Activated CD4-positive, CD25-positive, alpha-beta regulatory T cell treated with anti-CD3 and anti-CD28 coated beads, Interleukin-2, amount 50 U/mL, for 24 hours (primary cell): ENCODE measurements around the gene PTX3.

Experiments
- ATAC-seq, 2 donors: fragments of 150-1000 bp; cut with Tn5 transposase; one replicate each; pipeline ENCODE4 v1.10.0; 2021; ENCODE audit warnings: mild to moderate bottlenecking in 1 of 2, moderate library complexity in 1 of 2

The PTX3 gene

DNA sequence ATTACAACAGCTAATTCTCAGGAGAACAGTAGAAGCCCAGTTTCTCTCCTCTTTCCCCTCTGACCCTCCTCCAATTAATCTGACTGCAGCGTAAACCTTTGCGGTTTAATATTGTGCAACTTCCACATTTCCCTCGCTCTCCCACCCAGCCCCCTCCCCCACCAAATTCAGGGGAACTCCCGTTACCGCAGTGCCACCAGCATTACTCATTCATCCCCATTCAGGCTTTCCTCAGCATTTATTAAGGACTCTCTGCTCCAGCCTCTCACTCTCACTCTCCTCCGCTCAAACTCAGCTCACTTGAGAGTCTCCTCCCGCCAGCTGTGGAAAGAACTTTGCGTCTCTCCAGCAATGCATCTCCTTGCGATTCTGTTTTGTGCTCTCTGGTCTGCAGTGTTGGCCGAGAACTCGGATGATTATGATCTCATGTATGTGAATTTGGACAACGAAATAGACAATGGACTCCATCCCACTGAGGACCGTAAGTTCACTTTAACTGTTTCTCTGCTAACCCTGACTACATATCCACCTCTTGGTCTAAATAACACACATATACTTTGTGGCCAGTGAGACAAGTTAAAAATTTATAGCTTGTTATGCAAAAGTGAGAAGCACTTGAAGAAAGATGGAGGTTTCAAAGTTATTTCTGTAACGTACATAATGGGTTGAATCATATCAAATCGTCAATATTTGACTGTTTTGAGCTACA, at the start of gene PTX3:
PTX3 (plus strand) TSS at position 268 of the 709 bp plus-strand sequence; CDS start at position 352, 84 bp downstream.
- no peak for ATAC-seq

DNA sequence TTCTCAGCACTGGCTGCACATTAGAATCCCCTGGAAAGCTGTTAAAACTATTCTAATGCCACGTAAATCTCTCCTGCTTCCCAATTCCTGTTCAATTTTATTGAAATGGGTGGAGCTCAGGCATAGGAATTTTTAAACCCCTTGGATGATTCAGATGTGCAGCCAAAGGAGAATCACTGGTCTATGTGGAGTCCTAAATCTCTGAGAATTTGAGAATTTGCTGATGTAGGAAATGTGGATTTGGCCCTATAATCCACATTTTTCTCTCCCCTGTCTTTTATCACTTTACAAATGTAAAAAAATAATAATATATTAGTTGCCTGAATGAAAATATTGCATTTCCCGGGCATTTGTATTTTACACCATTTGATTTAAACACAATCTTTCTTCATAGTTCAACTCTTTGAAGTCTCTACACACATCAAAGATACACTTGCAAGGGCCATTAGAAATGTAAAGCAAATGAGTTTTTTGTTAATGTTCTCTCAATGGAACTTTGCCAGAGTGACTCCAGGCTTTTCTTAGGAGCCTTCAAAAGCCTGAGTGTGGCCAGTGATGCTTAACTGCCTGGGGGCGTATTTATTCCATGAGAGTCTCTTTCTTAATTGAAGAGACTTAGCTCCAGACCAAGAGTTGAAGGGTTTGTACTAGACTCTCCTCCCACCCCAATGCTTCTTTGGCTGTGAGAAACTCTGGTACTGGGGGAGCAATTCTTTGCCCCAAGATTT, 48.8 kb upstream of the PTX3 start:
- ATAC-seq: no peak

DNA sequence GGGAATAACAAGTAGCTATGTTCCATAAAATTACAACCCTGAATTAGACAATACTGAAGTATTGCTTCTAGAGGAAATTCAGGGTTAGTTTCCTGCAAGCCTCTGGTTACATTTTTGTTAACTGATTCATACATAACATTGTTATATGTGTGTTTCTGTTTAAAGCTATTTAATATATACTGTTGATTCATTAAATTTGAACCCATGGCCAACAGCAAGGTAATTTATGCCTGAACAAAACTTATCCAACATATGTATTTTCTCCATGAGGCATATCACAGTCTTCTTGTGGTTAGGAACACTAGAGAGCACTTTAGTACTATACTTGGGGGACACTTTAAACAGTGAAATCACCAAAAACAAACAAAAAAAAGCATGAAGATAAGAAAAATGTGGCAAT, 47.7 kb upstream of the PTX3 start:
- no peak for ATAC-seq

DNA sequence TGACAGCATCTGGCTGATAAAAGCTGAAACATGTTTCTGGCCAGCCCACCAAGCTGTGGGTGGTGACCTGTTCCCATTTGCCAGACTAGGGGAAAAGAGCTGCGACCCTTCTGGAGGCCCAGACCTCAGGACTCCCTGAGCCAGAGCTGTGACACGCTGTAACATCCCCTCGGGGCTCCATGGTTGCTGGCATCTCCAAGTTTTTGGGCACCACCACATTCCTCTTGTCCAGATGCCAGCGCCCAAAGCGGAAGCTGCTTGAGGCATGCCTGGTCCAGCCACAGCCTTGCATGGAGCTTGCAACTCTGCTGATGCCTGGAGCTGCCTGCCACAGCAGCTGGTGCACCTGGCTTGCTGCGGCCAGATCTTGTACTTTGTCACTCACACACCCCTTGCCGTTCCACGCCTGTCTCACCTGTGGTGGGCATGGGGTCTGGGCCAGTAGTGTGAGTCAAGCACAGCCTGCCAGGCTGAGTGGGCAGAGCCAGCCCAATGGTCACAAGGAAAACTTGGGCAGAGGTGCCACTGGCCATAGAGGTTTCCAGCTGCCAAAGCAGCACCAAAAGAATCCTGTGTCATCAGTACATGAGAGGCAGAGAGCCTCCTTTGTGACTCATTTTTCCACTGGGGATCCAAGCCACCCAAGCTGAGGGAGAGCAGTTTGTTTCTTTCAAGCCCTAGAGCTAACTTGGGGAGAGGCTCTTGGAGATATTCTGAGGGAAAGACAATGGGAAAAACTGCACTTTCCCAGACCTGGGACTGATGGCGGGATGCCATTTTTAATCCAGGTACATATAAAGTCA, 45.7 kb upstream of the PTX3 start:
- ATAC-seq: no peak

DNA sequence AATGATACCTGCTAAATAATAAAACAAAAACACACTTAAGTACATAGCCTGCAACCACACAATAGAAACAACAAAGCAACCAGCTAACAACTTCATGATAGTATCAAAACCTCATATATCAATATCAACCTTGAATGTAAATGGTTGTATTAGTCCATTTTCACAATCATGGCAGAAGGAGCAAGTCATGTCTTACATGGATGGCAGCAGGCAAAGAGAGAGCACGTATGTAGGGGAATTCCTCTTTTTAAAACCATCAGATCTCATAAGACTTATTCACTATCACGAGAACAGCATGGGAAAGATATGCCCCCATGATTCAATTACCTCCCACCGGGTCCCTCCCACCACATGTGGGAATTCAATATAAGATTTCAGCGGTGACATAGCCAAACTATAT, 44.5 kb upstream of the PTX3 start:
- ATAC-seq: no peak

DNA sequence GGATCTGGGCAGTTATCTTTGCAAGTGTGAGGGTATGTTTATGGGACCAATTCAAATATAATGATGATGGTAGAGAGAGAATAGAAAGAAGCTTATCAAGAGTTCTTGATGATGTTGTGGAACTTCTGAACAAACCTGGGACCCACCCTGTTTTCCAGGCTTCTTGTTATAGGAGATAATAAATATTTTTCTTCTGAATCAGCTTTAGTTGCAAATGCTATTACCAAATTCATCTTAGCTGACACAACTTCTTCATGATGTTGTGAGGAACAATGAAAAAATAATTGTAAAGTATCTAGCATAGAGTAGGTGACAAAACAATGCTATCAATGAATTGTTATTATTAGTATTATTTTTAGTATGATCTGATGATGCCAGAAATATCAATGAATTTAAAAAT, 43.5 kb upstream of the PTX3 start:
- ATAC-seq: no peak

DNA sequence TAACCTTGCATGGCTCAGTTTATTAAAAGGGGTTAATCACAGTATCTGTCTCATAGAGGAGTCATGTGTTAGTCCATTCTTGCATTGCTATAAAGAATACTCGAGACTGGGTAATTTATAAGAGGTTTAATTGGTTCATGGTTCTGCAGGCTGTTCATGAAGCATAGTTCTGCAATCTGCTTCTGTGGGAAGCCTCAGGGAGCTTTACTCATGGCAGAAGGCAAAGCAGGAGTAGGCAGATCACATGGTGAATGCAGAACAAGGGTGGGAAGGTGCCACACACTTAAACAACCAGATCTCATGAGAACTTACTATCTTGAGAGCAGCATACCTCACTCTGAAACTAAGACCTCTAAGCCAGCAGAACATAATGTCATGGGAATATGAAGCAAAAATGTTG, 42.2 kb upstream of the PTX3 start:
- no peak for ATAC-seq

DNA sequence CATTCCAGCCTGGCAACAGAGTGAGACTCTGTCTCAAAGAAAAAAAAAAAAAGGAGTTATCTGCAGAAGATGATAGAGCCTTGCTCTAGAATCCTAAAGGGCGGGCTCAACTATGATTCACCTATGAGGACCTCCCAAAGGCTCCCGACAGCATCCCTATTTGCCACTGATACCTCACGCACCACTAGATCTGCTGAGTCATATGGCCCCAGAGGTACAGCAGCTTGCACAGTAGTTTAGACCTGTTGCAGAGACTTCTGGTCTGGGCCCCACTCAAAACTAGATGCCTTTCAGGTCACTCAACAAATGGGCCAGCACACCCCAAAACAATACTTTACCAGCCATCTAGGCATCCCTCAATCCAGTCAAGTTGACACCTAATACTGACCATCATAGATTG, 38.1 kb upstream of the PTX3 start:
- no peak for ATAC-seq

DNA sequence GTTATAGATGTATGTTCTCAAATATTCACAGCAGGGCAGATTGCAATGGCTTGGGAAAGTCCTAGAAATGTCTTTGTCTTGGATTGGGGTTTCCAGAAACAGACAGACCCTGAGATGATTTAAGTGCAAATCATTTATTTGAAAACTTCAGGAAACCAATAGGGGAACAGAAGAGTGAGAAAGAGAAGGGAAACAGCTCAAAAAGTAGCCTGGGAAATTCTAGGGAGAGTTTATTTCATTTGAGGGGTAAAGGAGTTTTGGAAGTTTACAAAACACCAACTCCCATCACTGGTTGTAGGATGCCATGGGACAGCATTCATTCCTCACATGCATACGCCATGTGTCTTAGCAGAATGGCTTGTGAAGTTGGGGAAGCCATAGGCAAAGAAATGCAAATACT, 32.3 kb upstream of the PTX3 start:
- no peak for ATAC-seq

DNA sequence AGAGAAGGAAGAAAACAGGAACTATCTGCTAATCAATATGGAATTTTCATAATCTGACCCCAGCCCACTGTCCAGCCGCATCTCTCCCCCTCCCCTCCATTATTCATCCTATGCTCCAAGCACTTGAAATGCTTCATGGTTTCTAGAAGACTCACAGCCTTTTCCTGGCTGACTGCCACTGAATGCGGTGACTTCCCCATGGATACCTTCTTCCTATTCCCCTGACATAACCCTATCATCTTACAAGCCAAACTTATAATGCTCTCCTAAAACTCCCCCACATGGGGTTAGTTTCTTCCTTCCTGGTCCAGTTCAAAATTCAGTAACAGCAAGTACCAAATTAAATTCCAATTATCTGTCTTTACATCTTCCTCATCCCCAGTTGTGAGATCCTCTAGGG, 31.2 kb upstream of the PTX3 start:
- no peak for ATAC-seq

DNA sequence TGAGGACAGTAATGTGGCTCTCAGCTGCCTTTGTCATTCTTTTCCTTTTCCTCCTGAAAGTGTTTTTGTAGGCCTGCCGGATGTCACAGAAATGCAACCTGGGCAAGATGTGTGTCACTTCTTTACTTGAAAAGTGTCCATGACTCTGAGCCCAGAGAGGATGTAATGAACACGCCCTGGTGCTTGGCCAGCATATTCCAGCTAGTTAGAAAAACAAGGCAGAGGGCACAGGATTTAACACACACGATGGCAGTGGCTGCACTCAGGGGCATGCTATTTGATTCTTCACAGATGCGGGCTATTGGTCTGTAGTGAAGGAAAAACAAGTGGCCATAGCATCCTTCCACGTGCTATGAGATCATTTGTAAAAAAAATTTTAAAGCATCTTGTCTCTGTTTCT, 30.3 kb upstream of the PTX3 start:
- ATAC-seq: no peak

DNA sequence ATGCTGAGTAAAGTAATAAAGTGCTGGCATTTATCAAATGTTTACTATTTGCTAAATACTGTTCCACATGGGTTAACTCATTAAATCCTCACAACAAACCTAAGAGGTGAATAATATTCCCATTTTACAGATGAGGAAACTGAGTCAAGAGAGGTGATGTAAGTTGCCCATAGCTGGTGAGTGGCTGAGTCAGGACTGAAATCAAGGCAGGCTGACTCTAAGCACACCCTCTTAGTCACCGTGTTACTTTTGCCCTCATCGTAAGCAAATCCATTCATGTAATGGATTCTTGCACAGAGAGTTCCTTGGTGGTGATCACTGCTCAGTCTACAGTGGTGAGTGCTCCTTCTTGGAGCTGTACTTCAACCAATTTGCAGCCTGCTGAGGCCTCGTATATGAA, 28.9 kb upstream of the PTX3 start:
- ATAC-seq: no peak

DNA sequence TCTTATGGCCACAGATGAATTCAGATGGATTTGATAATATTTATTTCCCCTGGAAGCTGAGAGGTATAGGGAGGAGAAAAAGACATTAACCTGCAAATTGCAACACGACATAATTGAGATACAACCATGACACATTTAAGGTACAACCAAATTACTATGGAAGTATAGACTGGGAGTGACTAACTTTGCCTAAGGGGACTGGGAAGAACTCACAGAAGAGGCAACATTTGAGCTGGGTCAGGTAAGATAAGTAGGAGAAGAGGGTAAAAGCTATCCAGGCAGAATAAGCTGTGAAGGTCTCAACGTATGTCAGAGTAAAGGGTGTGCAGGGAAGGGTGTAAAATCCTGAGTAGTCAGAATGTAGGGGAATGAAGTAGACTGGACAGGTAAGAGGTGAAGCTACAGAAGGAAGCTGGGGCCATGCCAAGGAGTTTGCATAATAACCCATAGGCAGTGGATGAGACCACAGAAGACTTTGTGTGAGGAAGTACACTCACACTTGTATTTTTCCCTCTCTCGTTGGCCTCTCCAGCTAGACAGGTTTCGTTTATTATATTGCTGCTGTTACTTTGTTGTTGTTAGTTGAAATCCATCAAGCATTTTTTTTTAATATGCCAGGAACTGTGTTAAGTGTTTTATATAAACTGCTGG, 28.0 kb upstream of the PTX3 start:
- no peak for ATAC-seq

DNA sequence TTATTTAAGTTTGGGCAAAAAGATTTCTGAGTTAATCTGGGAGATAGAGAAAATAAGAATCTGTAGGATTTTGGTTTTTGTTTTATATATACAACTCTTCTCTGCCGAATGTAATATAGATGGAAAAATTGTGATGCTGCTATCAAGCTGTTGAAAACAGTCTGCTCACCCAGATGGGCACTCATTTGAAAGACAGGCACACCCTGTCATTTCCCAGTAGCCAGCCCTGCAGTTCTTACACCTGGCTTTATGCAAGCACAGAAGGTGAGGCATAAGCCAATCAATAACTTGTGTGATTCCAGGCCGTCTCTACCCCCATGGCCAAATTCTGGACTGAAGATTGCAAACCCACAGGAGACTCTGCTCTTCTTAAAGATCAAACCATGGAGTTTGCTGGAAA, 27.1 kb upstream of the PTX3 start:
- no peak for ATAC-seq

DNA sequence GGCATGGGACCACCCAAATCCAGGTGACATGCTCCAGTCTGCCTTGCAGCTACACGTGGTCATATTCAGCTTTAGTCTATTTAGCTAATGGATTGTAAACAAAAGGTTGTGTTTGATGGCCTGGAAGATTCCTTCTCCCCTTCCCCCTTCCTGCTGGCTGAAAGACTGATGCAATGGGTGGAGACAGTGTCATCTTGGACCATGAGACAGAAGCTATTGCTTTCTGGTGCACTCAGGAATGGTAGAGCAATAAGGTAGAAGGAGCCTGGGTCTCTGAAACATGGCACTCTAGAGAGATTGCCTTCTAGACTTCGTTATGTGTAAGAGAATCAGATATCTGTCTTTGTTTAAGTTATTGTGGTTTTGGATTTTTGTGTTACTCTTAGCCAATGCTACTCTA, 25.7 kb upstream of the PTX3 start:
- ATAC-seq: no peak

DNA sequence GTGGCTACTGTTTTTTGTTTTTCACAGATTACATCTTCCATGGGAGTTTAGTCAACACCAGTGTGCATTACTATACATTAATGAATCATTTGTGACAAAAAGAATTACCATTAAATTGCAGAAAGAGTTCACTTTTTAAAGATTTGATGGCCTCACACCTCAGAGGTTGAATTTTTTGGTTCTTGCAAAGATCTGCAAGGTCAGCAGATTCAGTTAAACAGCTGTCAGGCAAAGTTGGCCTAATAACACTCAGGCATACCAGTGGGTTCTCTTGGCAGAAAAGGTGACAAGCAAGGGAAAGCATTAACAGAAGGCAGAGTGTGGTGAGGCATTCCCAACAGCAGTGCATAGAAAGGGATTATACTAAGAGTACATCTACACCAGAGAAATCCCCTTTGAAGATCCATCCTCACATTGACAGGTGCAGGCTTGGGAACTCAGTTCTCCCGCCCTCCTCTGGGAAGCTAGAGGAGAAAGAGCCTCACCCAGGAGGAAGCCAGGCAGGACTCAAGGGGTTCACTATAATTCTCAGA, 24.3 kb upstream of the PTX3 start:
- ATAC-seq: no peak

DNA sequence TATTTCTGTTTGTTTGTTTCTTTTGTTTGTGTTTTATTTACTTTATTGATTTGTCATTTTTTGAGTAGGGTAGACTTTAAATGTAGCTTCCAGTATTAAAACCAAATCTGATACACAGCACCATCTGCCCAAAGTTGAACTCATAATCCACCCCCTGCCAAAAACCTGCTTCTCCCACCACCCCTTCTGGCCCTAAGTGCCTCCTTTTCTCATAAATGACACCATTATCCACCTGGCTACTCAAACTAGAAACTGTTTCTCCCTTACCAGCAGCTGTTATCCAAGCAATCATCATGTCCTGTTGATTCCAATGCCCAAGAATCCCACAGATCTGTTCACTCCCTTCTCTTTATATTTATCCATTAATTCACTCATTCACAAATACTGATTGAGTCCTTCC, 21.8 kb upstream of the PTX3 start:
- ATAC-seq: no peak

DNA sequence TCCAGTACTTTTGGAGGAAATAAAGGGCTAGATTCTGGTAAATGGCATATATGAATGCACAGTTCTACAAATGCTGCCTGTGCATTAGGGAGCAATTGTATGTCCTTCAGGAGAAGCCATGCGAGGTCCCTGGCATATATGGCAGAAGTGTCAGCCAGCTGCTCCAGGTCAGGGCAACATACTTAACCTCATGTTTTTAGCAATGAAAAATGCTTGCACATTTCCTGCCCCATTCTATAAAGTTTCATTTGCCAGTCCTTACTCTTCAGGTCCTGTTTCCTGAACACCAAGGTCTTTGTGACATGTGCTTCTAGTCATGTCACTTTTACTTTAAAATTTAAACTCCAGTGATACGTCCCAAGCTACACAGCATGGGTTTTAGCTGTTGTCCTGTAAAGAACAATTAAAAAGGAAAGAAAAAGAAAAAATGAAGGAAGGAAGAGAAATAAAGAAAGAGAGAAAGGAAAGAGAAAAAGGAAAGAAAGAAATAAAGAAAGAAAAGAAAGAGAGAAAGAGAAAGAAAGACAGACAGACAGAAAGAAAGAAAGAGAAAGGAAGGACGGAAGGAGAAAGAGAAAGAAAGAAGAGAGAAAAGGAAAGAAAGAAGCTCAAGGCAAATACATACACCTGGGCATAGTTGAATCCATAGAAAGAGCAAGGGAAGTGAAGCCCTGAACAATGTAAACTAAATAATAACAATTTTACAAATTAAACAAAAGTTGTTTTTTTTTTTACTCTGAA, 20.1 kb upstream of the PTX3 start:
- no peak for ATAC-seq

DNA sequence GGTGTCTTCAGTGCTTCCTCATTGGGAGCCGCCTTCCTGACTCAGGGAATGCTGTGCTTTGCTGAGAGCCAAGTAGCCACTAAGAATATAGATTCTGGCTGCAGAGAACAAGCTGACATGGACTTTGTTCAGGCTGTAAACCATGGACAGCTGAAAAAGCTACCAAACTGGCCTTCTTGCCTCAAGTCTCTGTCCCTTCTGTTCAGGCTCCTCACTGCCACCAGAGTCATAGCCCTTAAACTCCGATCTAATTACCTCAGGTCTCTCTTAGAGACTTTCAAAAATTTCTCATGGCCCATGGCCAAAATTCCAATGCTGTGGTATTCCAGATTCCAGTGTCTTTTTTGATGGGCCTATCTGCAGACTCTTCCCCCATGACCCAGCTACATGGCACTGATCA, 19.4 kb upstream of the PTX3 start:
- ATAC-seq: no peak

DNA sequence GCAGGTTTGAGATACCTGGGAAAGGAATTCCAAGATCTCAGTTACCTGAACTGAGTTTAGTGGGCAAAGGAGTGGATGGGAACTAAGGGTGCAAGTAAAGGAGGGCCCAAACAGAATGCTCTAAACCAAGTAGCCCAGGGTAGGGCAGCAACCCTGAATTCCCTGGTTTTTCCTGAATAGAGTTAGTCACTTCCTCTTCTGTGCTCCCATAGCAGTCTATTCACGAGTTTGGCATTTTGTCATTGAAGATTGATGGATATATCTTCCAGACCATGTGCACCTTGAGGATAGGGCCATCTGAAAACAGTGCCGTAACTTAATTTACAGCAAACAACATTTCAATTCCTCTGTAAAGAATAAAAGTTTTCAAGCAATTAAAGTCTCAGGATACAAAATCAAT, 18.5 kb upstream of the PTX3 start:
- ATAC-seq: no peak

DNA sequence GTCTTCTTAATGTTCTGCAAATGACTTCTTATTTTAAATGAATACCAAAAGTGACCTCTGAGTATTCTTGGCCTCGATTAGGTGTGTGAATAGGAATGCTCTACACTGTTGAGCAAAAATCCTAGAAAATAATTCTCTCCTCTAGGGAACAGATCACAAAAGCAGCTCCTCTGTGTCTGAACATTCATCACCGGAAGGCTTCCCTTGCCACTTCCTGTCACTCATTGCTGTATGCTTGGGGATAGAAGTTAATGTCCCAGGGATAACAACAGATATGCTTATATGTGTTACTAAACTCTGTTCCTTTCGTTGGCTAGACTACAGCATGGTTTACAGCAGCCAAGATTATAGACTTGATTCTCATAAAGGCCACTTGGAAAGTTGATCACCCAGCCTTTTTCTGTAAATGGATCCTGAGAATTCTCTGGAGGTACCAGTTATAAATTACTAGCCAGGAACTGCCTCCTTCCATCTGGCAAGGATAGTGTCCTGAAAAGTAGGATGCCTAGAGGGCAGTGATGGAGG, 16.0 kb upstream of the PTX3 start:
- no peak for ATAC-seq

DNA sequence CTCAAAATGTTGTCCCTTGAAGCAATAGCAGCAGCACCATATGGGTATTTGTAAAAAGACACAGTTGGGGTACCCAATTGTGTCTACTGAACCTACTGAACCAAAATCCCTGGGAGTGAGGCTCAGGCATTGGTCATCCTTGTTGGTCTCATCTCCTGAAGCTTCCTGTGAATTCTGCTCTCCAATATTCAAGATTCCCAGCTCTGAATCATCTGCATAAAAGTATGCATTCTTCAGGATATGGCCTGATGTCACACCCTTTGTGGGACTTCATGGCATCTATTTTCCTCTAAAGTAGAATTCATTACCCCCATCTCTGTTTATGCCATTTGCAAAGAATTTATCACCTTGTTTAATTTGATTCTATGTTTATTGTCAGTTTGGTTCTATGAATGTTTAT, 13.3 kb upstream of the PTX3 start:
- ATAC-seq: no peak
